Ascending aorta (tissue), 2 donors: Measurements from ENCODE around the gene PRKCA. TPM values are rescaled to one million over a fixed set of nuclear protein-coding genes. Genes with fewer than 3 reads are reported as not detected.

Experiments
- DNase-seq, 2 donors: peaks; one replicate each; pipeline ENCODE4 v3.0.0-alpha.2; 2019; ENCODE audit warnings: low spot score in 2 of 2
- H3K27ac ChIP-seq, 2 donors: fragments of 200-600 bp; sonication (generic); one replicate each; pipeline ENCODE4 v1.5.1; 2016 to 2017; ENCODE audit warnings: mild to moderate bottlenecking in 1 of 2
- H3K27me3 ChIP-seq: fragments of 200-600 bp; sonication (generic); one replicate; pipeline ENCODE4 v1.5.1; 2017
- H3K36me3 ChIP-seq, 2 donors: fragments of 200-600 bp; sonication (generic); one replicate each; pipeline ENCODE4 v1.5.1; 2016
- H3K4me1 ChIP-seq, 2 donors: fragments of 200-600 bp; sonication (generic); one replicate each; pipeline ENCODE4 v1.5.1; 2016 to 2017; ENCODE audit warnings: mild to moderate bottlenecking in 1 of 2
- H3K4me3 ChIP-seq, 2 donors: fragments of 200-600 bp; sonication (generic); one replicate each; pipeline ENCODE4 v1.5.1; 2016 to 2017; ENCODE audit warnings: mild to moderate bottlenecking in 1 of 2
- H3K9me3 ChIP-seq, 2 donors: fragments of 200-600 bp; sonication (generic); one replicate each; pipeline ENCODE4 v1.5.1; 2016
- intact Hi-C: fragments of 100-400 bp; cut with DNase I; formaldehyde crosslinking; loops from one replicate; pipeline ENCODE4 v1.15.1; 2023
- total RNA-seq: library from RNA; depleted of rRNA; stranded (reverse); fragments of >200 nt; gene quantifications from one replicate; pipeline ENCODE4 v1.1.0, GENCODE V29; 2016
- TF ChIP-seq, protein P1 (sequence below), 3 experiments: fragments of 200-600 bp in 2 of 3; fragments of 450-650 bp in 1 of 3; sonication (generic) in 2 of 3; IDR thresholded peaks; one replicate each; pipeline ENCODE4 v1.5.1; 2016 to 2019; ENCODE audit warnings: antibody characterized with exemption in 3 of 3, mild to moderate bottlenecking in 1 of 3, moderate library complexity in 1 of 3

Gene PRKCA
- total RNA-seq, 1 donor from 2014 or later = 3.2 TPM

DNA sequence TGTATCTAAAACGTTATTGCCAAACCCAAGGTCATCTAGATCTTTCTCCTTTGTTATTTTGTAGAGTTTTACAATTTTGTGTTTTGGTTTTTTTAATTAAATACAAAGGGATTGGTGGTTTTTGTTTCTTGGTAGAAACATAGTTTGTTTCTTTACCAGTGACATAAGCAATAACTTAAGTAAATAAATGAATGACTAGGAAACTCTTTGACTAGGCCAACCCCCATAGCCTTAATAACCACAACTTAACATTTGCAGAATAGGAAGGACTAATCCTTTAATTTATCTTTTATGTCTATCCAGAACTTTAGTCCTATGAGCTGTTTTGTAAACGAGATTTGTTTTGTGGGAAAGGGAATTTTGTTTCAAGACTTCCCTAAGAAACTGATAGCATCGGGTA lies 162.5 kb downstream of the PRKCA start:
- TF ChIP-seq, protein P1, sequence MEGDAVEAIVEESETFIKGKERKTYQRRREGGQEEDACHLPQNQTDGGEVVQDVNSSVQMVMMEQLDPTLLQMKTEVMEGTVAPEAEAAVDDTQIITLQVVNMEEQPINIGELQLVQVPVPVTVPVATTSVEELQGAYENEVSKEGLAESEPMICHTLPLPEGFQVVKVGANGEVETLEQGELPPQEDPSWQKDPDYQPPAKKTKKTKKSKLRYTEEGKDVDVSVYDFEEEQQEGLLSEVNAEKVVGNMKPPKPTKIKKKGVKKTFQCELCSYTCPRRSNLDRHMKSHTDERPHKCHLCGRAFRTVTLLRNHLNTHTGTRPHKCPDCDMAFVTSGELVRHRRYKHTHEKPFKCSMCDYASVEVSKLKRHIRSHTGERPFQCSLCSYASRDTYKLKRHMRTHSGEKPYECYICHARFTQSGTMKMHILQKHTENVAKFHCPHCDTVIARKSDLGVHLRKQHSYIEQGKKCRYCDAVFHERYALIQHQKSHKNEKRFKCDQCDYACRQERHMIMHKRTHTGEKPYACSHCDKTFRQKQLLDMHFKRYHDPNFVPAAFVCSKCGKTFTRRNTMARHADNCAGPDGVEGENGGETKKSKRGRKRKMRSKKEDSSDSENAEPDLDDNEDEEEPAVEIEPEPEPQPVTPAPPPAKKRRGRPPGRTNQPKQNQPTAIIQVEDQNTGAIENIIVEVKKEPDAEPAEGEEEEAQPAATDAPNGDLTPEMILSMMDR (IDR thresholded peaks at IDR 0.05) = no peak
- Histone ChIP-seq H3K4me1 (peaks cover 0 to 11% of the 10 kb centered on the region in 2 donors), H3K9me3 (no peaks in the 10 kb centered on the region), H3K36me3 (no peaks in the 10 kb centered on the region), H3K27me3 (no peaks in the 10 kb centered on the region), H3K4me3 (no peak overlapping the region), H3K27ac (no peak overlapping the region)
- no peak for DNase-seq
- intact Hi-C loops = no loop called here

GRCh38 chr17:66465701-66466100 lies 163.3 kb downstream of the PRKCA start:
- TF ChIP-seq, protein P1 (IDR thresholded peaks at IDR 0.05) = no peak
- H3K27me3 ChIP-seq = no peaks in the 10 kb centered on the region
- DNase-seq = no peak
- H3K4me3 ChIP-seq = no peak overlapping the region
- no peak overlapping the region for H3K27ac ChIP-seq
- peaks cover 0 to 11% of the 10 kb centered on the region in 2 donors for H3K4me1 ChIP-seq
- intact Hi-C loops = no loop called here
- no peaks in the 10 kb centered on the region for H3K36me3 ChIP-seq
- no peaks in the 10 kb centered on the region for H3K9me3 ChIP-seq

GRCh38 chr17:66466106-66466820 lies 163.8 kb downstream of the PRKCA start:
- no peak for DNase-seq
- Histone ChIP-seq H3K4me1 (peaks cover 0 to 11% of the 10 kb centered on the region in 2 donors), H3K4me3 (peak overlapping the region in 1 of 2 donors; percentile 57), H3K27ac (peak overlapping the region in 1 of 2 donors; percentile 8), H3K27me3 (no peaks in the 10 kb centered on the region), H3K36me3 (no peaks in the 10 kb centered on the region), H3K9me3 (no peaks in the 10 kb centered on the region)
- TF ChIP-seq, protein P1 (IDR thresholded peaks at IDR 0.05) = no peak
- intact Hi-C loops = no loop called here

GRCh38 chr17:66466840-66467367 lies 164.5 kb downstream of the PRKCA start:
- DNase-seq = peak in 1 of 2 donors; percentile 66
- TF ChIP-seq, protein P1 (IDR thresholded peaks at IDR 0.05) = no peak
- Histone ChIP-seq H3K36me3 (no peaks in the 10 kb centered on the region), H3K4me1 (peaks cover 0 to 11% of the 10 kb centered on the region in 2 donors), H3K4me3 (peak overlapping the region in 1 of 2 donors; percentile 57), H3K27me3 (no peaks in the 10 kb centered on the region), H3K9me3 (no peaks in the 10 kb centered on the region), H3K27ac (peak overlapping the region in 1 of 2 donors; percentile 8)
- intact Hi-C loops = no loop called here

GRCh38 chr17:66467766-66468165 lies 165.4 kb downstream of the PRKCA start:
- Histone ChIP-seq H3K4me3 (no peak overlapping the region), H3K9me3 (no peaks in the 10 kb centered on the region), H3K4me1 (peaks cover 0 to 11% of the 10 kb centered on the region in 2 donors), H3K36me3 (no peaks in the 10 kb centered on the region), H3K27me3 (no peaks in the 10 kb centered on the region), H3K27ac (no peak overlapping the region)
- intact Hi-C loops = no loop called here
- no peak for DNase-seq
- TF ChIP-seq, protein P1 (IDR thresholded peaks at IDR 0.05) = no peak
